Suprapubic skin (tissue), 4 donors: ENCODE results near the gene DGKB. TPM values are rescaled to one million over a fixed set of nuclear protein-coding genes. Genes with fewer than 3 reads are reported as not detected.

Source experiments
- DNase-seq, 2 donors: peaks; one replicate each; pipeline ENCODE4 v3.0.0-alpha.2; 2019; ENCODE audit warnings: low spot score in 2 of 2
- H3K27ac ChIP-seq: fragments of 200-600 bp; sonication (generic); one replicate; pipeline ENCODE4 v1.5.1; 2019
- H3K27me3 ChIP-seq: fragments of 200-600 bp; sonication (generic); one replicate; pipeline ENCODE4 v1.5.1; 2019
- H3K36me3 ChIP-seq: fragments of 200-600 bp; sonication (generic); one replicate; pipeline ENCODE4 v1.5.1; 2019
- H3K4me1 ChIP-seq: fragments of 200-600 bp; sonication (generic); one replicate; pipeline ENCODE4 v1.5.1; 2019
- H3K4me3 ChIP-seq: fragments of 200-600 bp; sonication (generic); one replicate; pipeline ENCODE4 v1.5.1; 2019; ENCODE audit warnings: mild to moderate bottlenecking
- H3K9me3 ChIP-seq: fragments of 200-600 bp; sonication (generic); one replicate; pipeline ENCODE4 v1.5.1; 2019
- EP300 ChIP-seq: sonication (generic); formaldehyde crosslinking; IDR thresholded peaks from one replicate; pipeline ENCODE4 v1.6.1; 2017; ENCODE audit warnings: antibody characterized with exemption
- POLR2A ChIP-seq, 2 donors: fragments of 450-650 bp; IDR thresholded peaks; one replicate each; pipeline ENCODE4 v1.6.1; 2017; ENCODE audit warnings: antibody characterized with exemption in 2 of 2, mild to moderate bottlenecking in 2 of 2, moderate library complexity in 2 of 2
- POLR2AphosphoS5 ChIP-seq, 3 donors: sonication (generic); formaldehyde crosslinking; IDR thresholded peaks; one replicate each; pipeline ENCODE4 v1.6.1; 2017; ENCODE audit warnings: antibody characterized with exemption in 3 of 3
- WGBS: methylation state at CpG from one replicate; pipeline ENCODE4 v1.1.5; 2018; 5-methylcytosine and 5-hydroxymethylcytosine counted together
- total RNA-seq, 4 donors: library from RNA; depleted of rRNA; stranded (reverse); fragments of >200 nt; gene quantifications; one replicate each; pipeline ENCODE4 v1.1.0, GENCODE V29; 2016
- TF ChIP-seq, protein P1 (sequence below), 2 donors: fragments of 200-600 bp in 1 of 2; fragments of 450-650 bp in 1 of 2; sonication (generic) in 1 of 2; IDR thresholded peaks; one replicate each; pipeline ENCODE4 v1.5.1; 2016 to 2019; ENCODE audit warnings: antibody characterized with exemption in 2 of 2, mild to moderate bottlenecking in 1 of 2, moderate library complexity in 1 of 2

The DGKB gene
- total RNA-seq, 4 donors from 2014 or later = 0.17 to 0.30 TPM; not detected in 2

DNA sequence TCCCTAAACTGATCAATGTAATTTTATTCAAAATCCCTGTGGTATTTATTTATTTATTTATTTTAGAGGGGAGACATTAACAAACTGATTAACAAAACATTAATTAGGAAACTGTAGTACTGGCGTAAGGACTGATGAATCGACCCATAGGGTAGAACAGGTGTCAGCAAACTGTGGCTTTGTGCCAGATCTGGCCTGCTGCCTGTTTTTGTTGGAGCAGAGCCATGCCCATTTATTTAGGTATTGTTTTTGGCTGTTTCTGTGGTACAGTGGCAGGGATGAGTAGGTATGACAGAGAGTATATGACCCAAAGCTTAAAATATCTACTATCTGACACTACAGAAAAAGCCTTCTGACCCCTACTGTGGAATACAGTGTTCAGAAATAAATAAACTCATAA lies 580.6 kb downstream of the DGKB start:
- Histone ChIP-seq H3K27ac (no peak overlapping the region), H3K4me1 (no peaks in the 10 kb centered on the region), H3K27me3 (no peaks in the 10 kb centered on the region), H3K36me3 (no peaks in the 10 kb centered on the region), H3K9me3 (peaks cover 4% of the 10 kb centered on the region), H3K4me3 (no peak overlapping the region)
- no peak for DNase-seq
- TF ChIP-seq, protein P1, sequence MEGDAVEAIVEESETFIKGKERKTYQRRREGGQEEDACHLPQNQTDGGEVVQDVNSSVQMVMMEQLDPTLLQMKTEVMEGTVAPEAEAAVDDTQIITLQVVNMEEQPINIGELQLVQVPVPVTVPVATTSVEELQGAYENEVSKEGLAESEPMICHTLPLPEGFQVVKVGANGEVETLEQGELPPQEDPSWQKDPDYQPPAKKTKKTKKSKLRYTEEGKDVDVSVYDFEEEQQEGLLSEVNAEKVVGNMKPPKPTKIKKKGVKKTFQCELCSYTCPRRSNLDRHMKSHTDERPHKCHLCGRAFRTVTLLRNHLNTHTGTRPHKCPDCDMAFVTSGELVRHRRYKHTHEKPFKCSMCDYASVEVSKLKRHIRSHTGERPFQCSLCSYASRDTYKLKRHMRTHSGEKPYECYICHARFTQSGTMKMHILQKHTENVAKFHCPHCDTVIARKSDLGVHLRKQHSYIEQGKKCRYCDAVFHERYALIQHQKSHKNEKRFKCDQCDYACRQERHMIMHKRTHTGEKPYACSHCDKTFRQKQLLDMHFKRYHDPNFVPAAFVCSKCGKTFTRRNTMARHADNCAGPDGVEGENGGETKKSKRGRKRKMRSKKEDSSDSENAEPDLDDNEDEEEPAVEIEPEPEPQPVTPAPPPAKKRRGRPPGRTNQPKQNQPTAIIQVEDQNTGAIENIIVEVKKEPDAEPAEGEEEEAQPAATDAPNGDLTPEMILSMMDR (IDR thresholded peaks at IDR 0.05) = no peak
- TF ChIP-seq EP300 = no peak
- TF ChIP-seq POLR2AphosphoS5 (IDR thresholded peaks at IDR 0.05) = no peak
- 40% methylated on average over 2 of the region's 2 CpGs for WGBS

DNA sequence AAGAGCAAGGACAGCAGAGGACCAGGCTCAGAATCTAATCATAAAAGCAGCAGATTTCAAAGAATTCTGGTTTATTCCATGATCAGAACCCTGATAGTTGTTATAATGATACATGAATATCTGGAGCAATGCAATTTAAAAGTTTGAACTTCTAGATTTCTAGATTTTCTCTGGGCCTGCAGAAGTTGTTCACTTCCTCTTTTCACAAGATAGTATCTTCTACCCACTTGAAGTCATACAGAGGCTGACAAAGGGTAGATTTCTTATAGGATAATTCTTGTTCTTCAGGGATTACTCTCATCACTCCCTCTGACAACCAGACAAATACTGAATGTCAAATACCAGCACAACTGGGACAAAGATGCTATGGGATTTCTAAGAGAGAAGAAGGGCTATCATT lies 593.1 kb downstream of the DGKB start:
- no peaks in the 10 kb centered on the region for H3K4me1 ChIP-seq
- H3K27ac ChIP-seq = no peak overlapping the region
- no peaks in the 10 kb centered on the region for H3K9me3 ChIP-seq
- H3K36me3 ChIP-seq = no peaks in the 10 kb centered on the region
- no peak overlapping the region for H3K4me3 ChIP-seq
- TF ChIP-seq EP300 (no peak), POLR2A (IDR thresholded peaks at IDR 0.05) (no peak), POLR2AphosphoS5 (IDR thresholded peaks at IDR 0.05) (no peak)
- TF ChIP-seq, protein P1 (IDR thresholded peaks at IDR 0.05) = no peak
- no peak for DNase-seq
- no peaks in the 10 kb centered on the region for H3K27me3 ChIP-seq

DNA sequence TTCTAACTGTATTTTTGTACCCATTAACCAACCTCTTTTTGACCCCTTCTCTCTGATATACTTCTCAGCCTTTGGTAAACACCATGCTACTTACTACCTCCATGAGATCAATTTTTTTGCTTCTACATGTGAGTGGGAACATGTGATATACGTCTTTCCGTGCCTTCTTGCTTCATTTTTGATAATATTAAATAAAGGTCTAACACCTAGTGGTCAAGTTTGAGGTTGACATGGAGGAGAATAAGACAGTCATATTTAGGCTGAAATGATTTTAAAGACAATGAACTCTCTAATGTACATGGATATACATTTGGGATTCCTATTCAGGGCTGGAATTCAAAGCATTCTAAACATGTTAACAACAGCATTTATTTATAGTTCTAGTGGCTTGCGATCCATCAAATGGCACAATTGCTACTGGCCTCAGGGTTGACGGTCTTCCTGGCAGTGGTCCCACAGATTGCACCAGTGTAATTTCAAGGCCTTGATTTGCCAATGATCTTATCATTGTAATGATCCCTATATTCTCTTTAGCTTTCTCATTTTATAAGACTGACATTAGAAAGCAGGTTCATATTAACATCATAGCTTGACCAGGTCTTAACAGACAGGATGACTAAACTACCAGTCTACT lies 597.2 kb downstream of the DGKB start:
- H3K4me1 ChIP-seq = no peaks in the 10 kb centered on the region
- no peak overlapping the region for H3K4me3 ChIP-seq
- TF ChIP-seq EP300 (no peak), POLR2AphosphoS5 (IDR thresholded peaks at IDR 0.05) (no peak), POLR2A (IDR thresholded peaks at IDR 0.05) (no peak)
- TF ChIP-seq, protein P1 (IDR thresholded peaks at IDR 0.05) = no peak
- H3K27me3 ChIP-seq = no peaks in the 10 kb centered on the region
- WGBS = 60% methylated on average over 4 of the region's 4 CpGs
- no peaks in the 10 kb centered on the region for H3K36me3 ChIP-seq
- H3K9me3 ChIP-seq = no peaks in the 10 kb centered on the region
- no peak for DNase-seq
- H3K27ac ChIP-seq = no peak overlapping the region

DNA sequence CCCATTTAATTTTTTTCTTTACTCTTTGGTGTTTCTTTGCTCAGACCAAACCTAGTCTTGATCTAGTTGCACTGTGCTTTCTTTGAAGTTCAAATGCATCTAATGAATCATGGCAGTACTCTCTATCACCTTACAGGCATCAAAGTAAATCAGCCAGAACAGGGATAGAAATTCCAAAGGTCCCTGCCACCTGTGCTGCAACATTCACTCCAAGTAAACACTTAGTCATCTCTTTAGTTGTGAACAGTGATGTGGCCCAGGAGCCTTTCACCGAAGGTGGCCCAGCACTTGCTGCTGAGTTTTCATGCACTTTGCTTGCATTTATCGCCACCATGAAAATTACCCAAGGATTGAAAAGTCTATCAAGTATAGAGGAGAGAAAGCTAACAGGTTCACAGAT lies 599.0 kb downstream of the DGKB start:
- no peaks in the 10 kb centered on the region for H3K4me1 ChIP-seq
- no peaks in the 10 kb centered on the region for H3K27me3 ChIP-seq
- no peaks in the 10 kb centered on the region for H3K9me3 ChIP-seq
- WGBS = 70% methylated on average over 2 of the region's 2 CpGs
- no peak overlapping the region for H3K27ac ChIP-seq
- no peak for DNase-seq
- no peaks in the 10 kb centered on the region for H3K36me3 ChIP-seq
- no peak overlapping the region for H3K4me3 ChIP-seq
- TF ChIP-seq POLR2AphosphoS5 (IDR thresholded peaks at IDR 0.05) = no peak
- TF ChIP-seq POLR2A (IDR thresholded peaks at IDR 0.05) = no peak
- TF ChIP-seq, protein P1 (IDR thresholded peaks at IDR 0.05) = no peak
- TF ChIP-seq EP300 = no peak

DNA sequence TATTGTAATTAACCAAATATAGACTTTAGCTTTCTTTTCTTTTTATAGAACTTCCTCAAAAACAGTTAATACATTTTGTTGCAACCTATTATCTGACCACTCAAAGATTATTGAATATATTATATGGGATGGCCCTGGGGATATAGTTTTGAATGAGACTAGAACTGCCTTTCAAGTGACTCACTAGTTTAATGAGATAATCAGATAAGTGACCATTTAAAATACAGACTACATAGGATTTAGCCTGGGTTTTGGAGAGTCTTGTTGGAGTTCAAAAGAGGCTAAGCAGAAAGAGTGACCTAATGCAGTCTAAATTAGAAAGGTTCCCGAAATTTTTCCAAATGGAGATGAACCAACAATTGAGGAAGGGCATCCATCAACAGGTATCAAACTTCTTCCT lies 607.9 kb downstream of the DGKB start:
- Histone ChIP-seq H3K36me3 (no peaks in the 10 kb centered on the region), H3K9me3 (no peaks in the 10 kb centered on the region), H3K27me3 (no peaks in the 10 kb centered on the region), H3K4me1 (no peaks in the 10 kb centered on the region), H3K4me3 (no peak overlapping the region), H3K27ac (no peak overlapping the region)
- TF ChIP-seq, protein P1 (IDR thresholded peaks at IDR 0.05) = no peak
- no peak for TF ChIP-seq POLR2A (IDR thresholded peaks at IDR 0.05)
- TF ChIP-seq POLR2AphosphoS5 (IDR thresholded peaks at IDR 0.05) = no peak
- no peak for TF ChIP-seq EP300
- no peak for DNase-seq
- WGBS = 82% methylated on average over 1 of the region's 1 CpG
